NOMO-1 treated with DMSO at 0.1 percent for 48 hours (cell line): ENCODE data around the gene IL1RAPL2.

Source experiments
- DNase-seq: peaks from one replicate; lab custom pipeline; 2025; ENCODE audit not compliant: unreplicated experiment; lab: John Stamatoyannopoulos, UW

Gene IL1RAPL2

GRCh38 chrX:105349476-105349875 is 783.5 kb downstream of the IL1RAPL2 start:
- DNase-seq, result no peak

- DNase-seq, result no peak
Observed at GRCh38 chrX:105375816-105376215, 809.8 kb downstream of the IL1RAPL2 start.

- no peak for DNase-seq
Observed at GRCh38 chrX:105424729-105425128, 858.7 kb downstream of the IL1RAPL2 start.

GRCh38 chrX:105451401-105451800 is 885.4 kb downstream of the IL1RAPL2 start:
- no peak for DNase-seq

GRCh38 chrX:105458846-105459245 is 892.8 kb downstream of the IL1RAPL2 start:
- DNase-seq, result no peak

- no peak for DNase-seq
Observed at GRCh38 chrX:105460376-105460775, 894.4 kb downstream of the IL1RAPL2 start.

- DNase-seq, result no peak
Observed at GRCh38 chrX:105461016-105461415, 895.0 kb downstream of the IL1RAPL2 start.

- no peak for DNase-seq
Observed at GRCh38 chrX:105462186-105462585, 896.2 kb downstream of the IL1RAPL2 start.

GRCh38 chrX:105463473-105463872 is 897.5 kb downstream of the IL1RAPL2 start:
- no peak for DNase-seq

GRCh38 chrX:105464618-105465017 is 898.6 kb downstream of the IL1RAPL2 start:
- no peak for DNase-seq

- DNase-seq, result no peak
Observed at GRCh38 chrX:105468741-105469140, 902.7 kb downstream of the IL1RAPL2 start.

GRCh38 chrX:105471597-105471996 is 905.6 kb downstream of the IL1RAPL2 start:
- no peak for DNase-seq

GRCh38 chrX:105475801-105476200 is 909.8 kb downstream of the IL1RAPL2 start:
- no peak for DNase-seq

- DNase-seq, result no peak
Observed at GRCh38 chrX:105477351-105477750, 911.4 kb downstream of the IL1RAPL2 start.

GRCh38 chrX:105480646-105481310 is 914.8 kb downstream of the IL1RAPL2 start:
- no peak for DNase-seq

- DNase-seq, result no peak
Observed at GRCh38 chrX:105483011-105483410, 917.0 kb downstream of the IL1RAPL2 start.

- DNase-seq, result no peak
Observed at GRCh38 chrX:105488716-105489115, 922.7 kb downstream of the IL1RAPL2 start.

- DNase-seq, result no peak
Observed at GRCh38 chrX:105495376-105495775, 929.4 kb downstream of the IL1RAPL2 start.

- no peak for DNase-seq
Observed at GRCh38 chrX:105502336-105502735, 936.3 kb downstream of the IL1RAPL2 start.

GRCh38 chrX:105515561-105515960 is 949.6 kb downstream of the IL1RAPL2 start:
- no peak for DNase-seq

GRCh38 chrX:105526431-105526830 is 960.4 kb downstream of the IL1RAPL2 start:
- no peak for DNase-seq

- no peak for DNase-seq
Observed at GRCh38 chrX:105527759-105528158, 961.8 kb downstream of the IL1RAPL2 start.

- no peak for DNase-seq
Observed at GRCh38 chrX:105533951-105534350, 968.0 kb downstream of the IL1RAPL2 start.
